Lower leg skin (tissue), 3 donors: ENCODE results near the gene KRTAP2-4.

Experiments used
- CTCF ChIP-seq, 3 donors: fragments of 450-650 bp; IDR thresholded peaks; one replicate each; pipeline ENCODE4 v1.5.1; 2016; ENCODE audit warnings: antibody characterized with exemption in 3 of 3, mild to moderate bottlenecking in 3 of 3, moderate library complexity in 2 of 3
- POLR2A ChIP-seq, 2 donors: fragments of 450-650 bp; IDR thresholded peaks; one replicate each; pipeline ENCODE4 v1.6.1; 2016 to 2017; ENCODE audit warnings: antibody characterized with exemption in 2 of 2, mild to moderate bottlenecking in 1 of 2, moderate library complexity in 1 of 2

- TF ChIP-seq POLR2A (IDR thresholded peaks at IDR 0.05): no peak
- no peak for TF ChIP-seq CTCF (IDR thresholded peaks at IDR 0.05)
Observed at GRCh38 chr17:41057547-41057946, 8.1 kb downstream of the KRTAP2-4 start.
